SU-DHL-6 (cell line): ENCODE data around the gene POU5F1.

Experiments
- EZH2phosphoT487 ChIP-seq: fragments of 200-600 bp; sonication (generic), shearing (Covaris generic); conservative IDR thresholded peaks from 2 replicates; pipeline ENCODE4 v1.6.1; 2018; ENCODE audit warnings: mild to moderate bottlenecking, antibody characterized with exemption, low read length, moderate library complexity, mixed read lengths
- TF ChIP-seq, protein P1 (sequence below): fragments of 200-600 bp; sonication (generic); IDR thresholded peaks from one replicate; pipeline ENCODE4 v1.5.1; 2017; ENCODE audit warnings: antibody characterized with exemption, mild to moderate bottlenecking, low read length, moderate library complexity; ENCODE audit not compliant: insufficient read depth, poor library complexity, severe bottlenecking

DNA sequence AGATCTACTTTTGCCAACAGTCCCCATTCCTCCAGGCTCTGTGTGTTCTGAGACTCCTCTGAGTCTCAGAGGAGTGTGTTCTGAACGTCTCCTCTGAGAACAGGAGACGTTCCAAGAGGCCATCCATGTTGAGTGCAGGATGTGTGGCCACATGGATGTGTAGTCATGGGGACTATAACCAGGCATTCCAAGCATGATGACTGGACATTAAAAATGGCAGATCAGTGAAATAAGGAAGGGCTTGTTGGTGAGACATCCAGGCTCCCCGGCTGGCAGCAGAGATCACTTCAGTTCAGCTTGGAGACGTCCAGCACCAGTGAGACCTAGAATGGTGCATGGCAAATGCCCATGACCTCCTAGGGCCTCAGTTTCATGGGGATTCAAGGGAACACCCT lies 34.3 kb upstream of the POU5F1 start:
- TF ChIP-seq, protein P1, sequence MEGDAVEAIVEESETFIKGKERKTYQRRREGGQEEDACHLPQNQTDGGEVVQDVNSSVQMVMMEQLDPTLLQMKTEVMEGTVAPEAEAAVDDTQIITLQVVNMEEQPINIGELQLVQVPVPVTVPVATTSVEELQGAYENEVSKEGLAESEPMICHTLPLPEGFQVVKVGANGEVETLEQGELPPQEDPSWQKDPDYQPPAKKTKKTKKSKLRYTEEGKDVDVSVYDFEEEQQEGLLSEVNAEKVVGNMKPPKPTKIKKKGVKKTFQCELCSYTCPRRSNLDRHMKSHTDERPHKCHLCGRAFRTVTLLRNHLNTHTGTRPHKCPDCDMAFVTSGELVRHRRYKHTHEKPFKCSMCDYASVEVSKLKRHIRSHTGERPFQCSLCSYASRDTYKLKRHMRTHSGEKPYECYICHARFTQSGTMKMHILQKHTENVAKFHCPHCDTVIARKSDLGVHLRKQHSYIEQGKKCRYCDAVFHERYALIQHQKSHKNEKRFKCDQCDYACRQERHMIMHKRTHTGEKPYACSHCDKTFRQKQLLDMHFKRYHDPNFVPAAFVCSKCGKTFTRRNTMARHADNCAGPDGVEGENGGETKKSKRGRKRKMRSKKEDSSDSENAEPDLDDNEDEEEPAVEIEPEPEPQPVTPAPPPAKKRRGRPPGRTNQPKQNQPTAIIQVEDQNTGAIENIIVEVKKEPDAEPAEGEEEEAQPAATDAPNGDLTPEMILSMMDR, result no peak
- no peak for TF ChIP-seq EZH2phosphoT487
